NCI-H446 treated with DMSO at 0.1 percent for 48 hours (cell line): Measurements from ENCODE around the gene PCDH1.
"Not testable (repeated sequence)": the region's sequence is repeated elsewhere in the genome, so short reads cannot be mapped to it uniquely, and the experiment has no call there.

Experiments used
- DNase-seq: peaks from one replicate; lab custom pipeline; 2025; lab: John Stamatoyannopoulos, UW

PCDH1 gene

DNA sequence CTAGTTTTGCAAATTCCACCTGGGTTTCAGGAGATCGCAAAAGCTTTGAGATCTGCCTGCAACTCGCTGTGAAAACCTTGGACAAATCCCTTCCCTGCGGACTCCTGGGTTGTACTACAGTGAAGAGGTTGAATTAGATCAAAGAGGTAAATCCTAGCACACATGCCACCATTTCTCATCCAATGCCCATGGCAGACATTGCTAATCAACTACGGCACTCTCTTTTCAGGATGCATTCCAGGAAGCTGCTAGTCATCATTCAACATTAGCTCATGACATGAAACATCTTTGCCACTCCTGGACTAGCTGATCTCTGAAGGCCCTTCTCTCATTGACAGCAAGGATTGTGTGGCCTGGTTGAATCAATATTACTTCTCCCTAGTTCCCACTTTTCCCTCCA lies 46.1 kb downstream of the PCDH1 start:
- no peak for DNase-seq

DNA sequence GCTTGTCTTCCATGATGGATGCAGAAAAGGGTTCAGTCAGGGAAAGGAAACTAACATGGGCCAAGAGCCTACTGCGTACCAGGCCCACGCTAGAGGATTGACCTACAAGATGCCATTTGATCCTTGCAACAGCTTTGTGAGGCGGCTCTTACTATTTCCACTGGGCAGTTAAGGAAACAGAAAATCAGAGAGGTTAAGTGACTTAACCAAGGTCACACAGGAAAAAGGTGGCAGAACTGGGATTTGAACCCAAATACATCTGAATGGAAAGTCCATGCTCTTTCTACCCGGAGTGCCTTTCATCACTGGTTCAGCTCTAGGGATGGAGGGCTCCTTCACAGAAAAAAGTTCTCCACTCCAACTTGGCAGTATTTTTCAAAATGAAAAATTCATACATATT lies 50.0 kb downstream of the PCDH1 start:
- DNase-seq = no peak

DNA sequence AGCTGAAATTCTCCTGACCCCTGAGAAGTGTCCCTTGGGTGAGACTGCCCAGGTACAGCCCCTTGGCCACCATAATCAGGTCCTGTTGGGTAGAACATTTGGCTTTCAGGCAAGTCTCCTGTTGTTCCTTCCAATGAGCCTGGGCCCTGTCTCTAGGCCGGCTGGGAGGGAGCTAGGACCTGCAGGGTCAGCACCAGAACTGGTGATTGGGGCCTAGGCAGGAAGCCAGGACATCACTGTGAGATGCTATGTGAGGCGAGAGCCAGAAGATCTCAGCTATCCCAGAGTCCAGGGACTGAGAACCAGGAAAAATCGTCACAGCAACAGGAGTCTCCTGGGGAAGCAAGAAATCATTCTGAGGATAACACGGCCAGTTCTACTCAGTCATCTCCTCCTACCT lies 51.5 kb downstream of the PCDH1 start:
- no peak for DNase-seq

DNA sequence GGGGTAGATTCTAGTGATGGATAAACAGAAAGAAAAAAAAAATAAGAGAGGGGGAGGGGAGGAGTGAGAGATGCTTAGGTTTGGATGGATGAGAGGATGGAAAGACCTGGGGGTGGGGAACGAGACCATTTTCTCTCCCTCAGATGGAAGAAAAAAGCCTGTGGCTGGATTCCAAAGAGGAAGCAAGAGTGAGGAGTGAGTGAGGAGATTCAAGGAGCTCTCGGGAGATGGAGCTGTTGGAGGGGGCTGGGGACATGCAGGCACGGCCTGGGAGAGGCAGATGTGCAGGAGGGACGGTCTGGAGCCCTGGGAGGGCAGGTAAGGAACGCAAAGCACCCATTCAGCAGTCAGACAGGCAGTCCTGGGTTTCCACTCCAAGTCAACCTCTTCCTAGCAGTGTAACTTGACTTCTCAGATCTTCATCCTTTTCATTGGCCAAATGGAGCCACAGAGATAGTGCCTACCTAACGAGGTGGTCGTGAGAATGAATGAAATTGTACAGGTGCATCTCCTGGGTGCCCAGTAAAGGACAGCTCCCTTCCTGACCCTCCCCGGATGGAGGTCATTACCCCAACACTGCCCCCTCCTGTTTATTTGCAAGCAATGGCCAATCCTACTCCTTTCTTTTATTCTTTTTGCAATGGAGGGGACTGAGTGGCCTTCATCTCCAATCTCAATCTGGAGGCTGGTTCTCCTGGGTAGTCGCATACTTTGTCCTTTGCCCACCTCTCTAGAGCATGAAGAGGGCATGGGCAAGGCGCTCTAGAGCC lies 52.2 kb downstream of the PCDH1 start:
- DNase-seq = no peak

DNA sequence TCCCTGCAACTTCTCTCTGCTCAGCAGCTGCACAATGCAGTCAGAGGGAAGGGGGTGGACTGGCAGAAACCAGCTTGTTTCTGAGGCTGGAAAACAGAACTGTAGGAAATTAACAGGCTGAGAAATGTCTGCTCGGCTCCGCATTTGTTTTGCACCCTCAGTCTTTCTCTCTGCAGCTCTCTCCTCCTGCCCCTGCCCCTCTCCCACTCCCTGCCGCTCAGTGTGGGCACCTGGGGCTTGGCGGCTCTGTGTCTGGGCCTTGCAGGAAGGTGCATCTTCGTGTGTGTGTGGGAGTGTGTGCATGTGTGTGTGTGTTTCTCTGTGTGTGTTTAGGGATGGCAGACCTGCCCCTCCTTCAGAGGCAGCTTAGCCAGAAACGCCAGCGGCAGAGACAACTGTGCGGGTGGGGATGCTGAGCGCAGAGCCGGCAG lies 53.0 kb downstream of the PCDH1 start:
- no peak for DNase-seq

DNA sequence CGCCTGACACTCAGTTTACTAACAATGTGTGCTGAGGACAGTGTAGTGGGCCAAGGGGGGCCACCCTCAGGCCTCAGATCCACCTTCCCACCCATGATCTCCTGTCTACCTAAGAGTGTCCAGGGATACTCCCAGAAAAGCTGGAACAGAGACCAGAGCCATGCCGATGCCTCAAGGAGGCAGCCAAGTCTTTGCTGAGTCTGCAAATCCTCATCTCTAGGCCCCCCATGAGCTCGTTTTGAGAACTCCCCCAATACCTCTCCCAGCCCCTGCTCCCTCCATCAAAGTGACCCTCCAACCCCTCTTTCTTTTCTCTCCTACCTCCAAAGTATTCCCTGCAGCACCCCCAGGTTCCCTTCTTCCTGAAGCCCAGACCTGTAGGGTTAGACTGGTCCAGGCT lies 53.5 kb downstream of the PCDH1 start:
- no peak for DNase-seq

DNA sequence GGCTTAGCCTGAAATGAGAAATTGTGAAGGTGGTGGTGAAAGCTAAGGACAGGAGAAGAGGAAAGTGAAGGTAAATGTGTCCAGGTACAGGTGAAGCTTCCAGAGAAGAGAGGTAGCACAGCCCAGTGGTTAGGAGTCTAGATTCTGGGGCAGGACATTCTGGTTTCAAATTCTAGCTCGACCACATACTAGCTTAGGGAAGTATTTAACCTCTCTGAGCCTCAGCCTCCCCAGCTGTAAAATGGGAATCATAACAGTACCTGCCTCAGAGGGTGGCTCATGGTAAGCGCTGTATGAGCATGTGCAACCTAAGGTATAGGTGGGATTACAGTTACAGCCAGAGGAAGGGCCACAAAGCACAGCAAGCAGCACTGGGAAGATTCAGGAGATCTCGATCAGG lies 55.2 kb downstream of the PCDH1 start:
- no peak for DNase-seq

DNA sequence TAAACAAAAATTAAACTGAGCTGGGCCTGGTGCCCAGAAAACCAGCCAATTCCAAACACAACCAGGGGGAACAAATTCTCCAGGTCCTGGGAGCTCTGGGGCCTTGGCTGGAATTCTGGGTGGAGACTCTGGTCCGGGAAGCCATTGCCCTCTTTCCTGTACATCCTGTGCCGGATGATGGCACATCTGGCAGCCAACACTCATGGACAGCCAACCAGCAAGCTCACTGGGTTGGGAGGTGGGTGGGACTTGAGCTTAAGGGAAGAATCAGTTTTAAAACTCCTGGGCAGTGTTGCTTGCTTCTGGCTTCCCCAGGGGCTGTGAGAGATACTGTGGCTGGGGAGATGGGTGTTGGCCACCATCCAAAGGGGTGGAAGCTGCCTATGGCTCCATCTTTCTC lies 56.1 kb downstream of the PCDH1 start:
- DNase-seq = peak; percentile 81

DNA sequence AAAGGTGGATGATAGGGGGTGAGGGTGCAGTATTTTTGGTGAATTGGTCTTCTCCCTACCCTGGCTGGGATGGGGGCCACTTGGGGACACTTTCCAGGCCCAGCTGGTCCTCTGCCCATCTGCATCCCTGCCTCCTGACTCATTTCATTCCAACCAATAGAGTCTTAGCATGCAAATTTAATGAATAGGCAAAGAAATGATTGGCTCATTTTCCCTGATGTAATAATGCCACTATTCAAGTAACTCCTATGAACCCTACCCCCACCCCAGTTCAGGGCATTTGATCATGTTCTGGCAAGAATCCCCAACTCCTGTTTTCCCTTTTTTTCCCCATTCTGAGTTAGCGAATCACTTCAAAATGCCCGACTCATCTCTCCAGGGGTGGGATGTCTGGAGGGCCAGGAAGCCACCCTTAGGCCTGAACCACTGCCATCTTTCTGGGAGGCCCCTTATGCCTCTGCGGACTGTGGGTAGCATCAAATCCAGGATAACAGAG lies 56.7 kb downstream of the PCDH1 start:
- DNase-seq = peak; percentile 98

DNA sequence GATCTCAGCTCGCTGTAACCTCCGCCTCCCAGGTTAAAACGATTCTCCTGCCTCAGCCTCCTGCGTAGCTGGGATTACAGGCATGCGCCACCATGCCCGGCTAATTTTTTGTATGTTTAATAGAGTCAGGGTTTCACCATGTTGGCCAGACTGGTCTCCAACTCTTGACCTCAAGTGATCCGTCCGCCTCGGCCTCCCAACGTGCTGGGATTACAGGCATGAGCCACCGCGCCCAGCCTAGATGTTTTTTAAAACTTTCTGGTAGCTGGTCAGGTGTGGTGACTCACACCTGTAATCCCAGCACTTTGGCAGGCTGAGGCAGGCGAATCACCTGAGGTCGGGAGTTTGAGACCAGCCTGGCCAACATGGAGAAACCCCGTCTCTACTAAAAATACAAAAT lies 57.5 kb downstream of the PCDH1 start:
- DNase-seq = not testable (repeated sequence)

DNA sequence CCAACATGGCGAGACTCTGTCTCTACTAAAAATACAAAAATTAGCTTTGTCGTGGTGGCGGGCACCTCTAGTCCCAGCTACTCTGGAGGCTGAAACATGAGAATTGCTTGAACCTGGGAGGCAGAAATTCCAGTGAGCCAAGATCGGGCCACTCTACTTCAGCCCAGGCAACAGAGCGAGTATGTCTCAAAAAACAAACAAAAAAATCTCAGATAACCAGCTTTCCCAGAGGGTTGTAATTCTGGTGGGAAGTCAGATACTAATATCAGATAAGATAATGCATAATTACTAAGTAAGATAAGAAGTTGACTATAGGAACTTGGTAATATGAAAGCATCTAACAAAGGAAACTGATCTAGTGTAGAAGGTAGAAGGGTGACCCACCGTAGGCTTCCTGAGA lies 60.6 kb downstream of the PCDH1 start:
- DNase-seq = no peak

DNA sequence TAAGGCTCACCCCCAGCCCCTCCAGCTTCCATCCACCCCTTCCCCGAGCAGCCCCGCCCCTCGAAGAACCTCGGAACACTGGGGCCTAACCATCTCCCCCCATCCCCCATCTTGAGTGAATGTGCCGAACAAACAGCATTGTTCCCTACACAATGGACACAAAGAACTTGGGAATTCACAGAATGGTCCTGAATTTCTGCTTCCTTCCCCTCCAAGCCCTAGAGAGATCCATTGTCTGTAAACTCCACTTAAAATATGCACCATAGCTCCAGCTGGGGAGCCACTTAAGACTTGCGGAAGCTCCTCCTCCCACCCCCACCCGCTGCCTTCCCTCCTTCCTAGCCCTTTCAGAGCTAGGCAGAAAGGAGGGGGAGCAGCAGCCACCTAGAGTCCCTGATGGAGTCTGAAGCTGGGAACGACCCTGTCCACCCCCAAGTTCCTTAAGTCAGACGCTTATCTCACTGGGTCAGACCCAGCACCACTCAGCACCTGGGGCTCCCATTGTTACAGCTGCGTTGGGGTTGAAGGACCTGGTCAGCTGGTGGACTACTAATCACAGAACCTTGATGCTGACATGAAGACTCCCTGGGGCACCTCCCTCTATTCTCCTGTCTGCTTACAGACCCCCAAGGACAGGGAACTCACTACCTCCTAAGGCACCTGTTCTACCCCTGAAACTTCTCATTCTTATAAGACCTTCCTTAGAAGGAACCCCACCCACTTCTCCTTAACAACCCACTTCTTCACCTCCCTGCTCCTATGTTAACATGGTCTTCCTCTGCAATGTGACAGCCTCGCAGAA lies 61.4 kb downstream of the PCDH1 start:
- DNase-seq = no peak

DNA sequence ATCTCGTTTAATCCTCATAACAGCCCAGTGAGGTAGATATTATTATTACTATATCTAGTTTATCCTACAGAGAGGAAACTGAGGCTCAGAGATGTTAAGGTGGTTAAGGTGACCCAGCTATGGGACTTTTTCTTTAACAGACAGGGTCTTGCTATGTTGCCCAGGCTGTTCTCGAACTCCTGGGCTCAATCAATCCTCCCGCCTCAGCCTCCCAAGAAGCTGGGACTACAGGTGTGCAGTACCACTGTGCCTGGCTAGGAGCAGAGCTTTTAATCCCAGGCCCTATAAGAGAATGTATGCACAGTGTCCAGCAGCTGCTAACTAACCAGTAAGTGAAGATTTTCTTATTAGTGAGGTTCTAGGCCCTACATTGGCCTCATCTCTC lies 62.4 kb downstream of the PCDH1 start:
- DNase-seq = no peak

DNA sequence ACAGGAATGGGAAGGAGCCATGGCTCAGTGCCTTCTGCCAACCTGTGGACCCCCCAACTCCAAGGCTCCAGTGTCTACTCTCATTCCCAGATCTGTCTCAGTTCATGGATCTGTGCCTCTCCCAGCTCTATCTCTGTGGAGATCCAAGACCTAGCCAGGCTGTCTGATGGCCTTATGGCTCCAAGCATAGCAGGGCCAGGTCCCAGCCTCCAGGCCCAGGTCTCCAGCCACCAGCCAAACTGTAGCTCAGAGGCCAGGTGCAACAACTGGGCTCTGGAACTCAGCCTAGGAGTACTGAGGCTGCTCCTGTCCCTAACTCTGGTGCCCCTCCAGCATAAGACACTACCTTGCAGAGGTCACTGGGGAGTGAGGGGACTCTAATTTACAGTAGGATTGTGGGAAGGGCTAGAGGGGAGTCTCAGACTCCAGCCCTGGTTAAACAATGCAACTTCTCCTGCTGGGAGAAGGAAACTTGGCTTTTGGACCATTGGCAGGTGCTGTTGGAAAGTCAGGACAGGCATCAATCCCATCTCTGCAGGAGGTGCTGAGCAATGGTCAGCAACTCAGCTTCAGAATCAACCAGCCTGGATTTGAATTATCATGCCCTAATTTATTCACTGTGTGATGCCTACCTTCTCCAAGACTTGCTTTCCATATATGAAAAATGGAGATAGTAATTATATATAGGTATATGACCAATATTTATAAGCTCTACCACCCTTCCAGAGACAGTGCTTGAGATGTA lies 63.0 kb downstream of the PCDH1 start:
- no peak for DNase-seq

DNA sequence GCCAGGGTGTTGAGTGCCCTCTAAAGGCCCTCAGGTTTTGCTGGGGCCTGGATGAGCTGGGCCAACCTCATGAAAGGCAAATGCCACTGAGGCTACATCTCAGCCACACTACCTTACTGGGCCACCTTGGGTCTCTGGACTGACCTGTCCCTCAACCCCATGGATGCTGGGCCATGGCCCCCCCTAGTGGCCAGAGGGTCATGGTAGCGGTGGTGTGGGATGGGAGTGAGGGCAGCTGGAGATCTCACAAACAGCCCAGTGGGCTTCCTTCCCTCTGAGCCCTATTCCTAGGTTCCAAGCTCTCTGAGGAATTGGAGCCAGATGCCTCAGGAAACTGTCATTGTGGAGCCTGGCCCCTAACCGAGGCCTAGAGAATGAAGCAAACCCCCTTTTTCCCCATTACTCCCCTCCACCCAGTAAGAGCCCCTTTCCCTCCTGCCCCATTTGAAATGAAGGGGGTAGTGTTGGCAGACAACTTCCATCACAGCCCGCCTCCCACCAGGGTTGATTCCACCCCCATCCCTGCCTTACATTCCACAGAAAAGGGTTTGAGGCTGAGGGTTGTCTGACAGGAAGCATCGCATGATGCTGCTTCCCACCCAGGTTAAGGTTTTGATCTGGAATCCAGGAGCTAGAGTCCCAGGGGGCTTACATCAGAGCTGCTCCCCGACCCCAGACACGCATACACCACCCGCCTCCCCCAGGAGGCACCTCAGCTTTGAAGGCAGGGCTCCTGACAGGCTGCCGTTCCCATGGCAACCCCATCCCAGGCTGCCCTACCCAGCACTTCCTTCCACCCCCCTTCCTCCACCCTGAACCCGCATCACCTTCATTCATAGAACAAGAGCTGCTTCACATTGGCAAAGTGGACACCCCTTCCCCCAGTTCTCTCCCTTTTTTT lies 63.9 kb downstream of the PCDH1 start:
- no peak for DNase-seq

DNA sequence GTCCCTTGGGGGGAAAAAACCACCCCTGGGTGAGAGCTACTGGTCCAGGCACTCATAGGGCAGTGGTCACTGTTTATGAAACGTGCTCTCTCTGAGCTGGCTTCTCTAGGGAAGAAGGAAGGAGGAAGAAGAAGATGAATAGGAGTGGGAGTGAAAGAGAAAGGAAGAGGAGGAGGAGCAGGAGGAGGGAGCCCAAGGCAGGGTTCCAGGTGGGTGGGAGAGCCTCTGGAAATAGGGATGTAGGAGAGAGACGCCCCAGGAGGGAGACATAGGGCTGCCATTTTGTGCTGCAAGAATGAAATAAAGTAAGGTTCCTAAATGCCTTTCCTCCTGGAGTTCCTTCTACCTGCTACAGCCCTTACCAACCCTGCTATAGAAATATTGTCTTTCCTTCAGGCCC lies 65.7 kb downstream of the PCDH1 start:
- no peak for DNase-seq

DNA sequence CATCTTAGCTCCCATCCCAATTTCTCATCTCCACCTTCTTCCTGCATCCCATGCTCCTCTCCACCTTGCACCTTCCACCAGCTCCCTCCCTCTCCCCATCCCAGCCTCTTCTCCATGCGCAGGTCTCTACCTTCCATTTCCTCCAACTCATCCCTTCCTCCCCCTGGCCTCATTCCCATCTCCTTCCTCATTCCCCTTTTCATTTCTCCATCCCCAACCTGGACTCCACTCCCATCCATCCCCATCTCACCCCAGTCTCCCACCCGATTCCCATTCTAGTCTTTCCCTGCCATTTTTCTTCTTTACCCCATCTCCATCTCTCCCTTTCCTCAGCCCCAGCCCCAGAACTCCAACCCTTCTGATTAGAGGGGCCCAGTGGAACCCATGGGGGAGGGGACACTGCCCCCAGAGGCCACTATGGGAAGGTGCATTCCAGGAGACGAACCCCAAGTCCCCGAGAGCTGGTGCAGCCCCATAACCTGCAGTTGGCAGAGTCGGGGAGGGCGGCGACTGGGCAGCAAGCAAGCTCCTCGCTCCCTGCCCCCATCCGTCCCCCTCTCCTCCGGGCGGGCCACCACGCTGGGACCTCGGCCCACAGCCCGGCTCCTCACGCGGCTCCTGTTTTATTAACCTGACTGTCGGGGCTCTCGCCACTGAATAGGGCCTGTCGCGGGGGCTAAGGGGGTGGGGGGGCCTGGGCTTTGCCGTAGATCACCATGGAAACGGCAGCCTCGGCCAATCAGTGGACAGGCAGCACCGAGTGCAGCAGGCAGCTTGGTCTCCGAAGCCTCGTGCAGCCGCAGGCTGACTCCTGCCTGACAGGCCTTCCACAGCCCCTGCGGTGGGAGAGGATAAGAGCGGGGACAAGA lies 66.7 kb downstream of the PCDH1 start:
- no peak for DNase-seq

DNA sequence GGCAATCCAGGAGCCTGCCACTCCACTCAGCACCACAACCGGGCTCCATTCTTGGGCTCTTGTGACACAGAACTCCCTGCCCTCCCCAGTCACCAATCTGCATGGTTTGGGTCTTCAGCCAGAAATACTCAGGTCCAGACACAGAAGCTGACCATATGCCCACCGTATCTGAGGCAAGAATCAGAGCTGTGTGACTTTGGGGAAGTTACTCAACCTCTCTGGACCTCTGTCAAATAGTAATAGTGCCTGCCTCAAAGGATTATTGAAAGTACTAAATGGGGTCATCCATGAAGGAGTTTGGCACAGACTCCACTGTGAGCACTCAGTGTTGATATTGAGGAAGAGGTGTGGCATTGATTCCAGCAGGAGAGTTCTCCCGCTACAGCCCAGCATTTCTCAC lies 67.5 kb downstream of the PCDH1 start:
- DNase-seq = no peak

DNA sequence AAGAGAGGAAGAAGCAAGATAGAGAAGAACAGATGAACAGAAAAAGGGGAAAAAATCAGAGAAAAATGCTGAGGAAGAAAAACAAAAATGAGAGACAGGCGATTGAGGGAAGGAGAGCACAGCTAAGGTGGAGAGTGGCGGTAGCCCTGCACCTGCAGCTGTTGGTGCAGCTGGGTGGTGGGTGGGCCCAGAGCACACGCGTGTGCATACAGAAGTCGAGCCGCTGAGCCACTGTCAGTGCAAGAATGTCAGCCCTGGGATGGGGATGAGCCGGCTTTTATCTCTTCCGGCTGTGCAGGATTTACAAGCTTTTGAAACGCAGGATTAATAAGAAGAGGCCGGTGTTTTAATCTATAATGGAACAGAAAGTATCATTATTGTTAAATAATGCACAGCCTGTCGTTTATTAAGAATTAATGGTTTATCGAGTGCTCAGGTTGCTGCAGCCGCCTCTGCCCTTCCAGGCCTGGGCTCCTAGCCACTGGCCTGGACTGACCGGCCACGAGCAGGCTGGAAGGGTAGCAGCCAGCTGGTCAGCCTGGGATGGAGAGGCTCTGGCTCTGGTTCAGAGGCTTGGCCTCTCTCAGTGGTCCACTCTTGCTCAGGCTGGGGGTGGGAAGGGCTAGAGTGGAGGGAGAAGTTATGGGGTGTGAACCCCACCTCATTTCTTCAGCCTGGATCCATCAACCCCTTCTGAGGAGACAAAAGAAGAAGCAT lies 68.7 kb downstream of the PCDH1 start:
- no peak for DNase-seq

DNA sequence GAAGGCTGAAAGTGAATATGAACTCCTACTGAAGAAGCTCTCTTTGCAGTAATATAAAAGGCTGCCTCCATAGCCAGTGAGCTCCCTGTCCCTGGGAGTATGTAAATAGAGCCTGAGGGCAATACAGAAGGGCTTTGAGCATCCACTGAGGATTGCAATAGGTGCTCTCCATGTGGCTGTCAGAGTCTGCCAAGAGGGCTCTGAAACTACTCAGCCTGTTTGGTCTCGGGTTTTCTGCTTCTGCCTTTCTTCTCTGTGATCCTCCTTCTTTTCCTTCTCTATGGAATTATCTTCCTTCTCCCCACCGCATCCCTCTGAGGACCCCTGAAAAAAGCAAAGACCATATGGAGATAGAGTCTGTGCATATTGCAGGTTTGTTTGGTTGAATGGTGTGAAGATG lies 69.4 kb downstream of the PCDH1 start:
- no peak for DNase-seq
